Measurements from ENCODE around the gene MYH6.
A peak's percentile ranks its signal among the peaks of the same experiment; 100 is the strongest.

Gene MYH6

GRCh38 chr14:23375527-23376251 is 32.4 kb downstream of the MYH6 start:
- DNase-seq = no peak

DNA sequence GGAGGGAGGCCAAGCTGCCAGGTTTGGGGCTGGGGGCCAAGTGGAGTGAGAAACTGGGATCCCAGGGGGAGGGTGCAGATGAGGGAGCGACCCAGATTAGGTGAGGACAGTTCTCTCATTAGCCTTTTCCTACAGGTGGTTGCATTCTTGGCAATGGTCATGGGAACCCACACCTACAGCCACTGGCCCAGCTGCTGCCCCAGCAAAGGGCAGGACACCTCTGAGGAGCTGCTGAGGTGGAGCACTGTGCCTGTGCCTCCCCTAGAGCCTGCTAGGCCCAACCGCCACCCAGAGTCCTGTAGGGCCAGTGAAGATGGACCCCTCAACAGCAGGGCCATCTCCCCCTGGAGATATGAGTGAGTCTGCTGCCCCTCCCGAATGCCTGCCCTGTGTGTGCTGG is 35.0 kb downstream of the MYH6 start:
- no peak for DNase-seq

- DNase-seq = no peak
These were observed 35.6 kb downstream of the MYH6 start, which contains the start of gene IL25 for GRCh38 chr14:23372509-23372908. TSS of gene IL25 (plus strand) at chr14:23372809.

GRCh38 chr14:23371865-23372264 is 36.2 kb downstream of the MYH6 start:
- no peak for DNase-seq

DNA sequence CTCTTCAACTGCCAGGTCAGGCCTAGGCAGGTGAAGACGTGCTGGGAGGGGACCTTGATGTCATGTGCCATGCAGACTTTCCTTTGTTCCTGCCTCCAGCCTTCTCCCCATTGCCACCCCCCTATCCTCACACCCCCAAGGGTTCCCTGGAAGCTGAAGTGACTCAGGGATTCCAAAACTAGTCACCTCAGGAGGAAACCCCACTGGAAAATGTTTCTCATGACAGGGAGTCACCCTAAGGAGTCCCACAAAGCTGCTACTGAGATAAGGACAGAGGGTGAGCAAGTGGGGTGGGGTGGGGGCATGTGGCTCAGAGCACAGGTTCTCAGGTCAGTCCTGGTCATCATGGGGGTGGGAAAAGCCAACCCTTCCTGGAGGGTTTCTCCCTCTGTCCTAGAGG is 37.9 kb downstream of the MYH6 start:
- no peak for DNase-seq

DNA sequence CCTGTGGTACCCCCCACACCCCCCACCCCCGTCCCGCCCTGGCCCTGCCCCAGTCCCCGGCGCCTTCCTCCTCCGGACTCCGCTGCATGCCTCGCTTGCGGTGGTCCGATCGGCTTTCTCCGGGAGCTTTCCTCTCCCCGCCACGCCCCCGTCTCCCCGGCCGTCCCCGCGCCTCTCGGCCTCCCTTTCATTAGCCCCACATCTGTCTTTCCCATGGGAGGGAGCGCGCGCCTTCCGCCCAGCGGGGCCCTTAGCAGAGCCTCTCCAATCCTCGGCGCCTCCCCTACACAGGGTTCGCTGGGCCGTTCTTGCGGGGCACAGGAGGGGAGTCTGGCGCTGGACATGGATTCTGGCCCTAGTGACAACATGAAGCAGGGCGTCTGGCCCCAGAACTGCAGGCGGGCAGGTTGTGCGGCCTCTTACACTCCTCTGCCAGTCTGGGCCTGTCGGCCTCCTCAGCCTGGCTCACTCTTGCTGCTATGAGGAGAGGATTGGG is 41.6 kb downstream of the MYH6 start:
- DNase-seq = no peak

- no peak for DNase-seq
These were observed 42.2 kb downstream of the MYH6 start for GRCh38 chr14:23365732-23366425.

- peak in 1 of 4 experiments; percentile 9 for DNase-seq
These were observed 42.9 kb downstream of the MYH6 start, which contains the start of gene EFS for GRCh38 chr14:23365036-23365731. TSS of gene EFS (minus strand) at chr14:23365172. CDS start at chr14:23365025, 147 bp downstream.

DNA sequence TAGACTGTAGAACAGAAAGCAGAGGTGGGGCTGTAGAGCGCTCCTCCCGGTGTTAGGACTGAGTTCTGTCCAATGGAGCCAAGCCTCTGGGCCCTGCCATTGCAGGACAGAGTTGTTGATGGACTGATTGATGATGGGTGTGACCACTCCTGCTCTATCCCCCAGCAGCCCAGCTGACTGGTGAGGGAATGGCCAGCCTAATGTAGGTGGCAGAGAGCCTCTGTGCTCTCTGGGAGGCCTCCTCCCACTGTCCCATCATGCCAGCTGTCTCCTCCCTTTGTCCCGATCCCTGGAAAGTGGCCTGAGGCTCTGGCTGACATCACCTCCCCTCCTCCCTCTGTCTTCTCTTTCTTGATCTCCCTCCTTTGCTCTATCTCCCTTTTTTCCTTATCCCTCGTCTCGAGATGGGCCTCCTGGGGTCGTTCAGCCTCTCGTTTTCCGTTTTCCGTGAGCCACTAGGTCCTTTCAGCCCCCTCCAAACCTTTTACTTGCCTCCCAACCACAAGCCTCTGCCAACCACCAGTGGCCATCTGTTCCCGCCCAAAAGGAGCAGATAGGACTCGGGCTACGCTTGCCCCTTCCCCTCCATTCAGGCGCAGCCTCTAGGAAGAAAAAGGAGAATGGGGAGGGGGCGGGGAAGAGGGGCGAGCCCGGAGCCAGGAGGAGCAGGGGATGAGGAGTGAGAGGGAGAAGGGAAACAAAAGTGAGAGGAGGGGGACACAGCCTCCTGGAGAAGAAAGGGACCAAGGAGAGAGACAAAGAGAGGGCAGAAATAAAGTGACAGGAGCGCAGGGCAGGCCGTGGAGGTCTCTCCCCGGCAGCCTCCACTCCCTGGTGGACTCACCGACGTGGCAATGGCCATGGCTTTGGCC is 43.7 kb downstream of the MYH6 start:
- DNase-seq = no peak

DNA sequence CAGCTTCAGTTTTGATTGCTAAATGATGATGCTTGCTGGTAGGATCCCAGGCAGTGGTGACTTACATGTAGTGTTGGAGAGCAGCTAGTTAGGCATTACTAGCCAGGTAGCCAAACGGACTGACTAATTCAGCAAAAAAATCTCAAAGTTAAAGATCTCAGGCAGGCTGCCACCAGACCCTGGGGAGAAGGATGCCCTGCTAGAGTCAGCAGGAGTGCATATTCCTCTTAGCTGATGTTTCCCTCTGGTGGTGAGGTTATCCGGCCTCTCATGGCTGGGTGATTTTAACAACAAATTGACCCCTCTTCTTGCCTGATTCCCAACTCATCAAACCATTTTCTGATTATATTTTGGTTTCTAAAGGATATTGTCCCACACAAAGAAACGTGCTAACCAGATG is 45.9 kb downstream of the MYH6 start:
- DNase-seq = no peak

DNA sequence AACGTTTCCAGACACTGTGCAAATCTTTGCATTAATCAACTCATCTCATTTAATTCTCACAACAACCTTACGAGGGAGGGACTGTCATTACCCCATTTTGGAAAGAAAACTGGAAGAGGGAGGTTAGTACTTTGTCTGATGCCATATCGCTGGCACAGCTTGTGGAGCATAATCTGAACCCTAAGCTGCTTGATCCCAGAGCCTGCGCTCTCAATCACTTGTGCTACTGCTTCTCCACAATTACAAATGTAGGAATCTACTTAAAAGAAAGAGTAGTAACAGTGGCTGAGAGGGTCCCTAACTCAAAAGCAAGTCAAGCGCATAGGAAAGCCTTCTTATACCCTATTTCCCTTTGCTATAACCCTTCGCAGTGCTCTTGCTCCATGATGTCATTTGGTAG is 46.3 kb downstream of the MYH6 start:
- no peak for DNase-seq

DNA sequence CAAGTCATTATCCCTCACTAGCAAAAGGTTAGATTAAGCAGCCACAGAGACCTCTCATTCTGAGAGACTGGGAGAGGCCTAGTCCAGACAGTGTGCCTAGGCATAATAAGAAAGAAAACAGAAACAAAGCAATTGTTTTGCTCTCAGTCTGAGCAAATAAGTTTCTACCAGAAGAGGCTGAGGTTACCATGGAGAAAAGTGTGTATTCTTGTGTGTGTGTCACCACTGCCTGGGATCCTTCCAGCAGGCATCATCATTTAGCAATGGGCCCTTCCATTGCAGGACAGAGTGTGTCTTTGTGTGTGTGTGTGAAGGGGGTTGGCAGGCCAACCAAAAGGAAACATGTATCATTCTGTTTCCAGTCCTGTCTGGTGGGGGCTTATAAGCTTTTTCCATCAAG is 46.8 kb downstream of the MYH6 start:
- no peak for DNase-seq

DNA sequence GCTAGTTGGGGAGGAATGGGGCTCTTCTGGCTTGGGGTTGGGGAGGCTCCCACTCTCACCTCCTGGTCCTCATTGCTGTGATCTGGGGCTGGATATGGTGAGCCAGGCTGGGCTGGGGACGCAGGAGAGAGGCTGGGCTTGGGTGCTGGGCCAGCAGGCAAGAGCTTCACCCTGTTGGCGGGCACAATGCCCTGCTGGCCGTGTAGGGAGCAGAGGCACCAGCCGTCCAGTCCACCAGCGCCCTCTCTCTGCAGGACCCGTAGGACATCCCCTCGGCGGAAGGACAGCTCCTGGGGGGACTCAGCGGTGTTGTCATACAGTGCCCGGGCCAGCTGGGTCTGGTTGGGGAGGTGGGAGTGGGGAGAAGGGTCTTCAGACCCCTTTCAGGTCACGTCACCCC is 47.6 kb downstream of the MYH6 start:
- peak in 1 of 4 experiments; percentile 15 for DNase-seq

DNA sequence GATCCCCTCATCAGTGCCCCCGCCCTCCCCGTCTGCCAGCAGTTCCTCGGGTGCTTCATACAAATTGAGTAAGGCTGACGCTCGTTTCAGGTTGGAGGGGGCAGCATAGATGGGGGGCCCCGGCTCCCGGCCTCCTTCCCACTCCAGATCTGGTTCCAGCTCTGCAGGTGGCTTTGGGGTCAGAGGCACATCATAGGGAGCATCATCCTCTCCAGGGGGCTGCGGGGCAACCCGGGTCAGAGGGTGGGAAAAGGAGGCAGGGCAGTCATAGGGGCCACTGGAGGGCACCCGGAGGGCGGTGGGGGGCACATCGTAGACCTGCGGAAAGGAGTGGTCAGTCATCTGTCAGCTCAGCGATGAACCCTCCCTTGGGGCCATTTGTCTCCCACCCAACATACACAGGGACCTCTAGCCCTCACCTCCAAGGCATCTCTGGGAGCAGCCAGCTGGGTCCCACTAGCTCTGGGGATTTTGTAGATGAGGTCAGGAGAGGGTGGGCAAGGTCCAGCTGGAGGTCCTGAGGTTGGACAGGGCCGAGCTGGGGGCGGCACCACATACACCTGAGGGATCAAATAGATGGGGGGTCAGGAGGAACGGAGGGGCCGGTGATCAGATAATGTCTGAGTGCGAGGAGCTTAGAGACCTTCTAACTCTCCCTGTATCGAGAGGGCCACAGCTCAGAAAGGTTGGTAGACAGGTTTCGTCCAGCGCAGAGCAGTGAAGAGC is 48.2 kb downstream of the MYH6 start:
- DNase-seq = no peak

DNA sequence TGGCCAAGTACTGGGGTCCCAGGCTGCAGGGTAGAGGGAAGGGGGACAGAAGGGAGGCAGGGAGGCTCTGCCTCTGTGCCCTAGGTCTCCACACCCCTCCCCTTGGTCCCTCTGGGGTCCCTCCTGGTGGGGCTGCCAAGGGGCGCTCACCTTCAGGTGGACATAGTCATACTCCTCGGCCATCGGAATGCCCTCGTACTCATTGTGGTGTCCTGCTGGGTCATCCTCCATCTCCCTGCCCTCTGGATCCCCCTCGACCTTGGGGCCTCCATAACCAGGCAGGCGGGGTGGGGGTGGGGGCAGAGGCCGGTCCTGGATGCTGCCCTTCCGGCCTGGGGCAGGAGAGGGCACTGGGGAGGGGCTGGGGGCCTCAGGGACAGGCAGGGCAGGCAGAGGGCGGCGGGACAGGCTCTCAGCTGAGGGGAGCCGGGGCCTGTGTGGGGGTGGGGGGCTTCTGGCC is 48.9 kb downstream of the MYH6 start:
- DNase-seq = no peak

GRCh38 chr14:23358553-23359166 is 49.4 kb downstream of the MYH6 start:
- DNase-seq = no peak

GRCh38 chr14:23358042-23358441 is 50.0 kb downstream of the MYH6 start:
- no peak for DNase-seq

DNA sequence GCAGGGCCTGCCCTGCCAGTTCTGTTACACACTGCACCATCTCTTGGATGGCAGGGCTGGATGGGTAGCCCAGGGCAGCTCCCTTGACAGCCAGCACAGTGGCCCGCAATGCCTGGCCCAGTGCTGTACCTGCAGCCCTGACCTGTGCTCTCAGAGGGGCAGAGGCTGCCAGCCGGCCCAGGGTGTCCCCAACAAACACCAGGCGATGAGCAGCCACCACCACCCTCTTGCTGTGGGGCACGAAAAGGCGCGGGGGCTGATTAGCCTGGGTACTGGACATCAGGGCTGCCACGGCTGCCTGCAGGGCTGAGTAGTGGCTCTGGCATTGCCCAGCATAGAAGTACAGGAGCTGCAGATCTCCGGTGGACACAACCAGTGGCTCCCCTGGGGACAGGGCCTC is 50.8 kb downstream of the MYH6 start:
- DNase-seq = no peak

DNA sequence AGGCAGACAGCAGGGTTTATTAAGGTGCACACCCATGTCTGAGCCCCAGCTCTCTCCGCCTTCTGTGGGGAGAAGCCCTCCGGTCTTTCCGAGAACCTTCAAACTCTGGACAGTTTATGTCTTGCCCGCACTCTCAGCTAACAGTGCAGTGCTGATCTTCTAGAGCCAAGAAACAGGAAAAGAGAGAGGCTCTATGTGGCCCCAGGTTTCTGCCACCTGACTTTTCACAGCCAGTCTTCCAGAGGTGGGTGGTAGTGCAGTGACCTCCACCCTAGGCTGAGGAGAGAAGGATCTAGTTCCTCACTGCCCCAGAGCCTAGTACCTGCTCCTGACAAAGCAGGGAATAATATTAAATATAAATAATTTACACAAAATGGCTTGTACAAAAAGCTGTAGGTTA is 51.4 kb downstream of the MYH6 start:
- no peak for DNase-seq

DNA sequence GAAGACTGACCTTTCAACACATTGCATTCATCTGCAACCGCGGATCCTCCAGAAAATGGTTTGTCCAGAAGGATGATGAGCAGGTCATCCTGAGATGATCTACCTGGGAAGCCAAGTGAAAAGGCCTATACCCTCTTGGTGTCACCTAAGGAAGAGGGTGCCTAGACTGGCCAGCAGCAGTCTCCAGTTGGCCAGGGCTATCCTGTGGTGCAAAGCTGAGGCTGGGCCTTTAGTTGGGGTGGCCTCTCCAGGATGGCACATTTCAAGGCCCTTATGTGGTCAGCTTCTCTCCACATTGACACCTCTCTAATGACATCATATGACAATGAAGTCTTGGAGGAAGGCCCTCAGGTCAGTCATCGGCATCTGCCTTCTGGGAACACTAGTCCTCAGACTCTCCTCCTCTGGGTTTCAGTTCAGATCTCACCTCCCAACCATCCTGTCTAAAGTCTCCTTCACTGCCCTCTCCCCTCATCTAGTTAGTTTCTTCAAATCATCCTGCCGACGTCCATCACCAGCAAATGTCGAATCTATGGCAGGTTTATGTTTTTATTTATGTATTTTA is 52.1 kb downstream of the MYH6 start:
- DNase-seq = no peak

DNA sequence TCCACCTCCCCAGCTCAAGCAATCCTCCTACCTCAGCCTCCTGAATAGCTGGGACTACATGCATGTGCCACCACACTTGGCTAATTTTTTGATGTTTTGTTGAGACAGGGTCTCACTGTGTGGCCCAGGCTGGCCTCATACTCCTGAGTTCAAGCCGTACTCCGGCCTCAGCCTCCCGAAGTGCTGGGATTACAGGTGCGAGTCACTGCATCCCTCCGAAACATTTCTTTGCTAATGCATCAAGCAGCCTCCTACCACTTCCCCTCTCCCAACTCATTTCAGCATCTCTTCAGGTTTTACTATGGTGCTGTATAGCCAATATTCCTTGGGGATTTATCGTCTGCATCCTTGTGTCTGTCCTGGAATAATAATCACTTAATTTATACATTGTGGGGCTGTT is 53.1 kb downstream of the MYH6 start:
- no peak for DNase-seq

Measured in suppressor macrophage (primary cell).